ENCODE data around the gene CMPK2. TPM values are rescaled to one million over a fixed set of nuclear protein-coding genes. Genes with fewer than 3 reads are reported as not detected.

Gene CMPK2
- total RNA-seq, 4 donors from 2014 or later: 3.8 to 15.3 (median 6.3) TPM

DNA sequence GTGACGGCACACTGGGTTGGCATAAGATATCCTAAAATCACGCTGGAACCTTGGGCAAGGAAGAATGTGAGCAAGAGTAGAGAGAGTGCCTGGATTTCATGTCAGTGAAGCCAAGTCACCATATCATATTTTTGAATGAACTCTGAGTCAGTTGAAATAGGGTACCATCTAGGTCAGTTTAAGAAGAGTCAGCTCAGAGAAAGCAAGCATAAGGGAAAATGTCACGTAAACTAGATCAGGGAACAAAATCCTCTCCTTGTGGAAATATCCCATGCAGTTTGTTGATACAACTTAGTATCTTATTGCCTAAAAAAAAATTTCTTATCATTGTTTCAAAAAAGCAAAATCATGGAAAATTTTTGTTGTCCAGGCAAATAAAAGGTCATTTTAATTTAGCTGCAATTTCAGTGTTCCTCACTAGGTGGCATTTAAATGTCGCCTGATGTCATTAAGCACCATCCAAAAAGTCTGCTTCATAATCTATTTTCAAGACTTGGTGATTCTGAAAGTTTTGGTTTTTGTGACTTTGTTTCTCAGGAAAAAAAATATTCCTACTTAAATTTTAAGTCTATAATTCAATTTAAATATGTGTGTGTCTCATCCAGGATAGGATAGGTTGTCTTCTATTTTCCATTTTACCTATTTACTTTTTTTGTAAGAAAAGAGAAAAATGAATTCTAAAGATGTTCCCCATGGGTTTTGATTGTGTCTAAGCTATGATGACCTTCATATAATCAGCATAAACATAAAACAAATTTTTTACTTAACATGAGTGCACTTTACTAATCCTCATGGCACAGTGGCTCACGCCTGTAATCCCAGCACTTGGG lies 31.4 kb upstream of the CMPK2 start:
- no peaks in the 10 kb centered on the region for H3K36me3 ChIP-seq
- H3K27ac ChIP-seq: no peak overlapping the region
- intact Hi-C loops (cut with DNase I): no loop called here
- no peak for DNase-seq
- no peak for TF ChIP-seq POLR2A (IDR thresholded peaks at IDR 0.05)
- TF ChIP-seq, protein P1, sequence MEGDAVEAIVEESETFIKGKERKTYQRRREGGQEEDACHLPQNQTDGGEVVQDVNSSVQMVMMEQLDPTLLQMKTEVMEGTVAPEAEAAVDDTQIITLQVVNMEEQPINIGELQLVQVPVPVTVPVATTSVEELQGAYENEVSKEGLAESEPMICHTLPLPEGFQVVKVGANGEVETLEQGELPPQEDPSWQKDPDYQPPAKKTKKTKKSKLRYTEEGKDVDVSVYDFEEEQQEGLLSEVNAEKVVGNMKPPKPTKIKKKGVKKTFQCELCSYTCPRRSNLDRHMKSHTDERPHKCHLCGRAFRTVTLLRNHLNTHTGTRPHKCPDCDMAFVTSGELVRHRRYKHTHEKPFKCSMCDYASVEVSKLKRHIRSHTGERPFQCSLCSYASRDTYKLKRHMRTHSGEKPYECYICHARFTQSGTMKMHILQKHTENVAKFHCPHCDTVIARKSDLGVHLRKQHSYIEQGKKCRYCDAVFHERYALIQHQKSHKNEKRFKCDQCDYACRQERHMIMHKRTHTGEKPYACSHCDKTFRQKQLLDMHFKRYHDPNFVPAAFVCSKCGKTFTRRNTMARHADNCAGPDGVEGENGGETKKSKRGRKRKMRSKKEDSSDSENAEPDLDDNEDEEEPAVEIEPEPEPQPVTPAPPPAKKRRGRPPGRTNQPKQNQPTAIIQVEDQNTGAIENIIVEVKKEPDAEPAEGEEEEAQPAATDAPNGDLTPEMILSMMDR (IDR thresholded peaks at IDR 0.05): peak; percentile 17 to 81 (median 66)
- H3K9me3 ChIP-seq: no peaks in the 10 kb centered on the region
- no peaks in the 10 kb centered on the region for H3K4me1 ChIP-seq
- no peaks in the 10 kb centered on the region for H3K27me3 ChIP-seq
- no peak overlapping the region for H3K4me3 ChIP-seq (replicated peaks in 1 of 3)
- 72 to 73% methylated on average over 5 of the region's 5 CpGs for WGBS, 2 donors

DNA sequence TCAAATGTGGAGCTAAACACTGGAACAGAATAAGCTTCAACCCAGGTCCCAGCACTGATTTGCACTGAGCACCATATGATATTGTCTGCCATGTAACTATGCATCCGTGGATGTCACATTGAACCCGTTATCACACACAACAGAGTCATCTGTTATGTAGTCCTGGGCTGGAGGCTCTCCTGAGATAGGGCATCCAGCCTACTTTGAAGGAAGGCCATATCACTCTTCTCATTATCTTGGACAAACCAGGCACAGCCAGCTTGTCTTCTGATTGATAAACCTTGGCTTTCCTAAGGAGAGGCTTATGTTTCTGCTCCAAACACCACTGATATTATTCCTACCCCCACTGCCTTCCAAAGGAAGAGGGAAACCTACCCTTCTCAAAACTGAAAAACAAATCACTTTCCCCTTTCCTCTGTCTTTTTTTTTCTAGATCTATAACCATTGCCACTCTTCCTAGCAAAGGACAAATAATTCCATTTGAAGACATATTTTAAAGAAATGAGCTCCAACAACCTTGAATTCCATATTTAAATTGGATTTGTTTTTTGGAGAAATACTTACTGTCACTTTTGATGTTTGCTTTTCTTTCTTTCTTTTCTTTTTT lies 28.3 kb upstream of the CMPK2 start:
- TF ChIP-seq POLR2A (IDR thresholded peaks at IDR 0.05): no peak
- TF ChIP-seq, protein P1 (IDR thresholded peaks at IDR 0.05): no peak
- Histone ChIP-seq H3K36me3 (no peaks in the 10 kb centered on the region), H3K4me1 (no peaks in the 10 kb centered on the region), H3K27me3 (no peaks in the 10 kb centered on the region), H3K27ac (no peak overlapping the region), H3K9me3 (no peaks in the 10 kb centered on the region), H3K4me3 (replicated peaks in 1 of 3) (no peak overlapping the region)
- intact Hi-C loops (cut with DNase I): no loop called here
- 94 to 96% methylated on average over 2 of the region's 2 CpGs for WGBS, 2 donors
- no peak for DNase-seq

DNA sequence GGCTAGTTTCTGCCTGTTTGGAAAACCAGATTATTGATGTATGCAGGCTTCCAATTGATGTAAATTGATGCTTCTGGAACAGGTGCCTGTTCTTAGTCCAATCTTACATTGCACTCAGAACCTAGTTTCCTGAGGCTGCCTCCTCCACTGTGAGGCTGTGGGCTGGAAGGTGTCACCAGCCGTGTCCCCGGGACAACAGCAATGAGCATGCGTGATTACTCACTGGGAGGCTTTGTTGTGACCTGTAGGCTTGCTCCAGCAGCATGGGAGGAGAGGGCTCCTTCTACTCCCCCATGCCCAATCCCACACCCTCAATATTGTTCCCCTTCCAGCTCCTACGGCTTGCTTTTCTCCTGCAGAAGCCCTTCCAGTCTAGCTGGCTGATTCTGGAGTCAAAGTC lies 23.0 kb upstream of the CMPK2 start:
- Histone ChIP-seq H3K27ac (no peak overlapping the region), H3K4me3 (replicated peaks in 1 of 3) (no peak overlapping the region), H3K4me1 (no peaks in the 10 kb centered on the region), H3K27me3 (no peaks in the 10 kb centered on the region), H3K9me3 (no peaks in the 10 kb centered on the region), H3K36me3 (no peaks in the 10 kb centered on the region)
- TF ChIP-seq POLR2A (IDR thresholded peaks at IDR 0.05): no peak
- TF ChIP-seq, protein P1 (IDR thresholded peaks at IDR 0.05): no peak
- DNase-seq: no peak
- intact Hi-C loops (cut with DNase I): no loop called here
- 83 to 91% methylated on average over 4 of the region's 4 CpGs for WGBS, 2 donors

DNA sequence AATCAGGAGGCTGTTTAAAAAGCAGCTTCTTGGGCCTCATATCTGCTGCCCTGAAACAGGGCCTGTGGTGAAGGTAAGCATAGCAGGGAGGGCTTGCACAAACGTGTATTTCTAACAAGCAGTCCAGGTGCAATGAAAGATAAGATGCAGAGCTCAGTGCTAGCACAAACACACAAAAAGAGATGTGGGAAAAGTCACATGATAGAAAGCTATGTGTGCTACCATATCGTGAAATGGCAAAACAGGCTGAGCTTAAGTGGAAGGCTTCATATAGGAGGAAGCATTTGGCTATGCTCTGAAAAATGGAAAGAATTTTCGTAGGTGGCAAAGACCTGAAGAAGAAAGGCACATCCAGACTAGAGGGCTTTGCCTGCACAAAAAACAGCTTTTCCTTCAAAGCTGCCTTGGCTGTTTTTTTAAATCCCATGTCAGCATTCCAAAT lies 22.1 kb upstream of the CMPK2 start:
- intact Hi-C loops (cut with DNase I): no loop called here
- no peak overlapping the region for H3K27ac ChIP-seq

More for the DNA sequence above, 22.1 kb upstream of the CMPK2 start:
- Histone ChIP-seq H3K36me3 (no peaks in the 10 kb centered on the region), H3K4me3 (replicated peaks in 1 of 3) (no peak overlapping the region), H3K9me3 (no peaks in the 10 kb centered on the region), H3K4me1 (no peaks in the 10 kb centered on the region), H3K27me3 (no peaks in the 10 kb centered on the region)
- no peak for DNase-seq
- 79 to 82% methylated on average over 3 of the region's 3 CpGs for WGBS, 2 donors
- TF ChIP-seq POLR2A (IDR thresholded peaks at IDR 0.05): no peak
- TF ChIP-seq, protein P1 (IDR thresholded peaks at IDR 0.05): no peak
